ENCODE measurements around the gene KRIT1. TPM values are rescaled to one million over a fixed set of nuclear protein-coding genes. Genes with fewer than 3 reads are reported as not detected.
"Not testable (repeated sequence)": the region's sequence is repeated elsewhere in the genome, so short reads cannot be mapped to it uniquely, and the experiment has no call there.

Gene KRIT1
- total RNA-seq, 1 donor from 2014 or later = 43.6 TPM

DNA sequence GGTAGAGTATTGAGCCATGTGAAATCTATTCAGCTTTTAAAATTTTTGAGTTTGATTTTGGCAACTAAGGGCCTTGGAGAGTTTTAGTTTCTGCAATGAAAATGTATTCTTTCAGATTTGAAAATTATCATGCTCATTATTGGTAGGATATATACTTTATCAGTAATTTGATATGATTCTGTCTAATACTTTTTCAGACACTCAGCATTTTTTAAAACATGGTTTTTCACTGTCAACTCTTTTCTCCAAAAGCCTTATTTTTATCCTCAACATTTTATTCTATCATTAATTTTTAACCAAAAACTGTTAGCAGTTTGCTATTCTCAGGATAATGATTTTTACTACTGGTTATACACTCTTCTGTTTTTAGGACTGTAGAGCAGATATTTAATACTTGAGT is 4.9 kb upstream of the KRIT1 start:
- intact Hi-C loops (cut with micrococcal nuclease) = no loop called here

DNA sequence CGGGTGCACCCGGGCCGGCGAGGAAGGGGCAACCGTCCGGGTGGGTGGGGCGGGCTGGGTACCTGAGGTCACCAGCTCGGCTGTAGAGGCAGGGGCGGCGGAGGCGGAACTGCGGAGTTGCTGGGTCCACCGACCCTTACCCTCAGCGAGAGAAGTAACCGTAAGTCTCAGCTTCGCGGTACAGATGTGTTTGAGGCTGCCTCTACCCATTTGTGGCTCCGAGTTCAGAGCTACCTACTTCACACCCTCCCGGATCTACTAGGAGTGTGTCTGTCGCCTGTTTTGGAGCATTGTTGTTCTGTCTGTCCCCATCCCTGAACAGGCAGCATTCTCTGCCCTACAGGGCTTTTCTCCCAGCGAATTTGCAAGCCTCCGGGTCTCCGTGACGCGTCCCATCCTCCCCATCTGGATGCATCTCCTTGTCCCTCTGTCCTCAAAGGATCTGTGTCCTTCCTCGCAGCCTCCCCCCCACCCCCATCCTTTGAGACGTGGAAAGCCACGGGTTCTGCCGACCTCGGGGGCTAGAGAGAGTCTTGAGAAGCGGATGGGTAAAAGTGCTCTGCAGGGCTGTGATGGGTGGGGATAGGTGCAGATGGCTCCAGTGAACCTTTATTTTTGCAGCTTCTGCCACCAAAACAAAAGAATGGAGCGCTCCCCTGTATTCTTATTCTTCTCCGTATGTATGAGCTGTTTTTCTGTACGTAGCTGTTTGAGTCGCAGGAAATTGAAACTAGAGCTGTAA is 817 bp upstream of the KRIT1 start:
- intact Hi-C loops (cut with micrococcal nuclease) = loop anchor here (1.0 to 5.0 kb wide), 6 partner anchors 48 to 986 kb away; partner anchors contain the start of genes LRRD1, MTERF1, PEX1 and RBM48

DNA sequence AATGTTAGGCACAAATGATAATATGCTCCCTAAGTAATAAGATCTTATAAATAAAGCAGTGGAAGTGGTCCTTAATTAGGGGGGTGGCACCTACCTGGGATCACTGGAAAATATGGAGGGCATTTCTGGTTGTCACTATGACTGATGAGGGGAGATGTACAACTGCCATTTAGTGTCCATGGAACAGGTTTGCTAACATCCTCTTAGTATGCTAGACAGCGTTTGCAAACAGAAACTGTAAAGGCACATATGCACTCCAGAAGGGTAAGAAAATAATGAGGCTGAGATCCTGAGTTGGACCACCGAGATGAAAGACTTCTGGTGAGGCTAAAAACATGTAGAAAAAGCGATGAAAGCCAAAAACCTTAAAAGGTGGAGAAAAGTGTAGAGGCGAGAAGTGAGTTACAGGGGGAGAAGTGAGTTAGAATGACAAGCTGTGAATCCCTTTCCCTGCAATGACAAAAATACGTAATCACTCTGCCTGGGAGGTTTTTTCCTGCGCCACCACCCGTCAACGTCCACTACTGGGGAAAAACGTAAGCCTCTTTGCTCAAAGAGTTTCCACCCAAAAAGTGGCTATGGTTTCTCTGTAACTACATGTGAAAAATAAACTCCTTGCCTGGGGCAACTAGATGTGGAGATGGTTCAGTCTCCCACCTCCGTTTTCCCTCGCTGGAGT is 767 bp downstream of the KRIT1 start:
- intact Hi-C loops (cut with micrococcal nuclease) = loop anchor here (1.0 to 5.0 kb wide), 5 partner anchors 111 to 987 kb away; partner anchors contain the start of genes AKAP9, CYP51A1, GATAD1 and VPS50

DNA sequence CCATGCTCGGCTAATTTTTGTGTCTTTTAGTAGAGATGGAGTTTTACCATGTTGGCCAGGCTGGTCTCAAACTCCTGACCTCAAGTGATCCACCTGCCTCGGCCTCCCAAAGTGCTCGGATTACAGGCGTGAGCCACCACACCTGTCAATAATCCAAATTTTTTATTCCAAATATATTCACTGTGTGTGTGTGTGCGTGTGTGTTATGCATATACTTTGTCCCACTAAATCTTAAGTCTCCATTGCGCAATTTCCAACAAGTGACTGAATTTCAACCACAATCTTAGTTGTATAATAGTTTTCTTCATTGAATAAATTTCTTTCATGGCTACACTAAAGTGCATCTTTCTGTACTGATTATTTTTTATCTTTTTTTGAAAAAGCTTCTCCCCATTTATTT is 2.7 kb downstream of the KRIT1 start:
- intact Hi-C loops (cut with micrococcal nuclease) = no loop called here

DNA sequence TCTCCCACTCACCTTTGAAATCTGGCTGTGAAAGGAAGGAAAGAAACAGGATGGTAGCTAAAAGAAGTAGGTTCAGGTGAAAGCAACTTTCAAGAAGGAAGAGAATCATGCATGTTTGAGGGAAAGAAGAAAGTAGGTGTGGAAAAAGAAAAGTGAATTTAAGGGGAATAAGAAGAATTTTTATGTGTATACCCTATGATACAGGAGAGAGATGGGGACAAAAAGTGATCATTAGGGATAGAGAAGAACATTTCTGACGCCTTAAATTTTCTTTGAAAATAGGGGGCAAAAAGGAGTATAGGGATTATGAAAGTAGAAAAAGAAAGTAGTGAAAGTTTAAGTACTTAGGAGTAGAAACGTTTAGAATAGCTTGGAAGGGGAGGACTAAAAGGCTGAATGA is 15.2 kb downstream of the KRIT1 start:
- intact Hi-C loops (cut with micrococcal nuclease) = no loop called here

DNA sequence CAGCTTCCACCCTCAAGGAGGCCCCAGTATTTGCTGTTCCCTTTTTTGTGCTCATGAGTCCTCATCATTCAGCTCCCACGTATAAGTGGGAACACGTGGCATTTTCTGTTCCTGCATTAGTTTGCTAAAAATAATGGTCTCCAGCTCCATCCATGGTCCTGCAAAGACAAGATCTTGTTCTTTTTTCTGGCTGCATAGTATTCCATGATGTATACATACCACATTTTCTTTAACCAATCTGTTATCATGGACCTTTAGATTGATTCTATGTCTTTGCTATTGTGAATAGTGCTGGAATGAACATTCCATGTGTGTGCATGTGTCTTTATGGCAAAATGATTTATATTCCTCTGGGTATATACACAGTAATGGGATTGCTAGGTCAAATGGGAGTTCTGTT is 17.0 kb downstream of the KRIT1 start:
- intact Hi-C loops (cut with micrococcal nuclease) = no loop called here

DNA sequence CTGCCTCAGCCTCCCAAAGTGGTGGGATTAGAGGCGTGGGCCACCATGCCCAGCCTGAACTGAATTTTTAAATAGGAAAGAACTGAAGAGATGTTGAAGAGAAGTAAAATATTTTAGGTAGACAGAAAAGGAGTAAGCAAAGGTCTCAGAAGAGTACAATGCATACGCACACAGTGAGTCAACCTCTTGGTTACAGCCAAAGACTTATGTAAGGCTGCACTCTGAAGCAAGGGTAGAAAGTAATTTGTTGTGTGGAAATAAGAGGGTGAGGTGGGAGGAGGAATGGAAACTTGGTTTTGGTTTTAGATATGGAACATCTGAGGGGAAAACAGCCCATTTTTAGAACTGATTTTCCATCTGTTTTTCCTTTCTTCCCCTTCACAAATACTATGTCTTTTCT is 17.6 kb downstream of the KRIT1 start:
- intact Hi-C loops (cut with micrococcal nuclease) = no loop called here

DNA sequence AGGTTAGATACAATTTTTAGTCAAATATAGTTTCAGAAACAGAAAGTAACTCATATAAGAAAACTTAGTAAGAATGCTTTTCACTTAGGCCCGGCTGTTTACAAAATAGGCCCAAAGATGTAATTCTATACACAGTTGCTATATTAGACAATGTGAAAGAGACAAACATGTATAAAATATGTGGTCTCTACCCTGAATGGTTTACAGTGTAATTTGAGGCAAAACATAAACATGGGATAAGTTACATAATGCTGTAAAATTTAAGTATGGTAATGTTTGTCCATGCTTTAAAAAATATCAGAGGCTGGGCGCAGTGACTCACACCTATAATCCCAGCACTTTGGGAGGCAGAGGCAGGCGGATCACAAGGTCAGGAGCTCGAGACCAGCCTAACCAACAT is 18.7 kb downstream of the KRIT1 start:
- intact Hi-C loops (cut with micrococcal nuclease) = no loop called here

DNA sequence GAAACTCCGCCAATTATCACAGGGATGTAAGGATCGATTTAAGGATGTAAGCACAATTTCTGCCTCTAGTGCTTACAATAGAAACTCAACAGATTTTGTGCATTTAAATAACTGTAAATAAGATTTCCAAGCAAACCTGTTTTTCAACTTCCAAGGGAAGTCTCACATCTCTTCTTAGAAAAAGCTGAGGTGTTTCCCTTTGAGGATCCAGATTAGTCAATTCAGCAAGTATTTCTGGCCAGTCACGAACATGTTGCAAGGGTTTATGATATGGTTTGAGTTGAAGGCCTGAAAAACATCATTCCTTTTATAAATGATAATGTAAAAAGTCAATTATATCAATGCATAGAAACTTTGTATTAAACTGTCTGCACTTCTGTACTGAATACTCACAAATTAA is 23.9 kb downstream of the KRIT1 start:
- intact Hi-C loops (cut with micrococcal nuclease) = no loop called here

DNA sequence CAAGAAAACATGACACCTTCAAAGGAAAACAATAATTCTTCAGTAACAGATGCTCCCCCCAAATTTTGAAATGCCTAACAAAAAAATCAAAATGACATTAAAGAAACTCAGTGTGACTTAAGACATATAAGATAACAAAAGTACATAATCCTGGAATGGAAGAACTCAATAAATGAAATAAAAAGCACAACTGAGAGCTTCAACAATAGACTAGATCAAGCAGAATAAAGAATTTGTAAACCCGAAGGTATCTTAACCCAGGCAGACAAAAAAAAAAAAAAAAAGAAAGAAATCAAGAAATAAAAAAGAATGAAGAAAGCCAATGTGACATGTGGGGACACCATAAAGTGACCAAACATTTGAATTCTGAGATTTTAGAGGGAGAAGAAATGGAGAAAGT is 39.0 kb downstream of the KRIT1 start:
- intact Hi-C loops (cut with micrococcal nuclease) = no loop called here

DNA sequence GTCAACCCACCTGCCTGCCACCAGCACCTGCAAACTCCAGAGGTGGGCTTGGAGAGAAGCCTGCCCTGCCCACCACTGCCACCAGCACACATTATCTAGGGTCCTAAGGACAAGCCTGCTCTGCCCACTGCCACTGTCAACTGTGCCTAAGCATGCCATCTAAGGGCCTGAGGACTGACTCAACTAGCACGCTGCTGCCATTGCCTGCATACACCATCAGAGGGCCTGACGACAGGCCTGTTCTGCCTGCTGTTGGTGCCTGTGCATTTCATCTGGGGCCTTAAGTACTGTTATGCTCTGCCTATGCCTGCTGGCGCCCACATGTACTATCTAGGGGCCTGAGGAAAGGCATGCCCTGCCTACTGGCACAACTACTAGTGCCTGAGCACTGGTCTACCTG is 39.7 kb downstream of the KRIT1 start:
- intact Hi-C loops (cut with micrococcal nuclease) = no loop called here

DNA sequence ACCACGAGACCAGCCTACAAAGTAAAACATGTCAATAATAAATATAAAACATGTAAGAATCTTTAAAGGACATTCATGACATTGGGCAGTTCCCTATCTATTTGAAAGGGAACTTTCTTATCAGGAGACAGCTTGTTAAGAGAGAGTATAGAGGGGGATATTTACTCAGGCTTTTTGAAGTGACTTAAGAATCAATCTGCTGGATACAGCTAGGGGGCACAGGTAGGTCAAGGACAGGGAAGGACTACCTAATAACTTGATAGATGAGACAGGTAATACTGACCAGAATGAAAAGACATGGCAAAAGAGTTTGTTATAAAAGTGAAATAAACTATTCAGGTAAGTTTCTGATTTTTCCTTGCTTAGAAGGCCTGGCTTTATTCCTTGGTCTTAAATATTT is 44.9 kb downstream of the KRIT1 start:
- intact Hi-C loops (cut with micrococcal nuclease) = no loop called here

DNA sequence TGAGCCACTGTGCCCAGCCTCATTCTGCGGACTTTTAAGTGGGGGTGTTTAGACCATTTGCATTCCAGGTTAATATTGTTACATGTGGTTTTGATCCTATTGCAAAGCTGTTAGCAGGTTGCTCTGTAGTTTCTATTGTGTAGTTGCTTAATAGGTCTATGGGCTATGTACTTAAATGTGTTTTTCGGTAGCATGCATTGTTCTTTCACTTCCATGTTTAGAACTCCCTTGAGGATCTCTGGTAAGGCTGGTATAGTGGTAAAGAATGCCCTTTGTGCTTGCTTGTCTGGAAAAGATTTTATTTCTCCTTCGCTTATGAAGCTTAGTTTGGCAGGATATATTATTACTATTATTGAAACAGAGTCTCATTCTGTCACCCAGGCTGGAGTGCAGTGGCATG is 53.4 kb downstream of the KRIT1 start:
- intact Hi-C loops (cut with micrococcal nuclease) = no loop called here

DNA sequence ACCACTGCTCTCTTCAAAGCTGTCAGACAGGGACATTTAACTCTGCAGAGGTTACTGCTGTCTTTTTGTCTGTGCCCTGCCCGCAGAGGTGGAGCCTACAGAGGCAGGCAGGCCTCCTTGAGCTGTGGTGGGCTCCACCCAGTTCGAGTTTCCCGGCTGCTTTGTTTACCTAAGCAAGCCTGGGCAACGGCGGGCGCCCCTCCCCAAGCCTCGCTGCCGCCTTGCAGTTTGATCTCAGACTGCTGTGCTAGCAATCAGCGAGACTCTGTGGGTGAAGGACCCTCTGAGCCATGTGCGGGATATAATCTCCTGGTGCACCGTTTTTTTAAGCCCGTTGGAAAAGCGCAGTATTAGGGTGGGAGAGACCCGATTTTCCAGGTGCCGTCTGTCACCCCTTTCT is 56.5 kb downstream of the KRIT1 start:
- intact Hi-C loops (cut with micrococcal nuclease) = not testable (repeated sequence)

DNA sequence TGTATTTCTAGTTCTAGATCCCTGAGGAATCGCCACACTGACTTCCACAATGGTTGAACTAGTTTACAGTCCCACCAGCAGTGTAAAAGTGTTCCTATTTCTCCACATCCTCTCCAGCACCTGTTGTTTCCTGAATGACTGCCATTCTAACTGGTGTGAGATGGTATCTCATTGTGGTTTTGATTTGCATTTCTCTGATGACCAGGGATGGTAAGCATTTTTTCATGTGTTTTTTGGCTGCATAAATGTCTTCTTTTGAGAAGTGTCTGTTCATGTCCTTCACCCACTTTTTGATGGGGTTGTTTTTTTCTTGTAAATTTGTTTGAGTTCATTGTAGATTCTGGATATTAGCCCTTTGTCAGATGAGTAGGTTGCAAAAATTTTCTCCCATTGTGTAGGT is 61.4 kb downstream of the KRIT1 start:
- intact Hi-C loops (cut with micrococcal nuclease) = not testable (repeated sequence)

DNA sequence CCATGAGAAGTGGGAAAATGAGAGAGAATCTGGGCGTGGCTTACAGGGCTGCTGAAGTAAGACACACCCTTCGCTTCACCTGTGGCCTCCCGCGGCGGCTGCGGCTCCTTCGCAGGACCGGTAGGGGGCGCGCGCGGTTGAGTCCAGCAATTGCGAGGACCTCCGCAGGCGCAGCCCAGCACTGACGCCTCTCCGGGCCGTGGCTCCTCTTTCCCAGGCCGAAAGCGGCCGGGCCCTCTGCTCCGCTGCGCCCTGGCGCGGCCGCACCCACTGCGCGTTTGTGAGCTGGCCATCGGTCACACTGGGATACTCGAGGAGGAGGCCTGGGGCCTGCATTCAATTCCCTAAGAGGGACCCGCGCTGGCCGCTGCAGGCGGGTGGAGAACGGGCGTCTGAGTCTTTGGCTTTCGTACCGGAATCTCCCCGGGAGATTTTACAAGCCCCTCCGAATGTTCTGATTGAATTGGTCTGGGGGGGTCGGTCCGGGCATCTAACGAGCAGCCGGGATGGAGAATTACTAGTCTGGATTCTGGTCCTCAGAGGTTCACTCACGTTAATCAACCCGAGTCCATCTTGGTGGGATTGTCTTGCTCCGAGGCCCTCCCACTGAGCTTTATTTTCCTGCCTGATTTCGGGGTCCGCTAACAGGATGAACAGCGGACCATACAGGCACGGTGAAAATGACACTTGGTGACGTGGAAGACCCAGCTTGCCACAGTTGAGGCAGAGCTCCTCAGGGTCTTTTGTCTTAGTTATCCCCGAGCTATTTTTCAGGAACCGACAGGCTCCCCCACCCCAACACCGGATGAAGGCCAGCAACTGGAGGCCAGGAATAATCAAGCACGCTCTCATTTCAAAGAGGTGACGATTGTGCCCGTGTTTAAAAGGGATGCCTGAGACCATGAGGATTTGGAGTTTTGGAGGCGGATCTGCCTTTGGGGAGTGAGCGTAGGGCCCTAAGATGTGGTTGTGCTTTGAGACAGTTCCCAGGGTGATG is 66.5 kb downstream of the KRIT1 start, which contains the start of gene LRRD1:
LRRD1 (minus strand) TSS at position 215 of the 997 bp plus-strand sequence. CDS start 13,940 bp downstream, outside the sequence.
- intact Hi-C loops (cut with micrococcal nuclease) = loop anchor here (1.0 to 5.0 kb wide), 6 partner anchors 38 to 298 kb away; partner anchors contain the start of genes CYP51A1, GATAD1 and MTERF1

DNA sequence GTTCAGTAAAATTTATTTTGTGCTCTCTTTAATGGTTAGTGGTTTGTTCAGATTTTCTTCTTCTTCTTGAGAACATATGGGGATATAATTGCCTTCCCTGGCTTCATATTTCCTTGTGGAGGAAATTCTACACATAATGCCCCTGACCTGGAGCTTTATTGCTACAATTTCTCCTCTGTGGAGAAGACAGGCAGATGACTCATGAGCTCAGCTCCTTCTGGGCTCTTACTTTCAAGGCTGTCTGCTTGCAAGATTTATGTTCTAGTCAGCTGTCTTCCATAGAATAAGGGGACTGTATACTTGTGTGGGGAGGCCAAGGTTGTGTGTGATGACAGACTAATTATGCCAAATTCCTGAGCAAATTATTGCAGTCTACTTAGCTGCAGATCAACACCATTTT is 68.4 kb downstream of the KRIT1 start:
- intact Hi-C loops (cut with micrococcal nuclease) = loop anchor here (5.0 kb wide), 1 partner anchor 40 kb away; no protein-coding TSS in a partner anchor

DNA sequence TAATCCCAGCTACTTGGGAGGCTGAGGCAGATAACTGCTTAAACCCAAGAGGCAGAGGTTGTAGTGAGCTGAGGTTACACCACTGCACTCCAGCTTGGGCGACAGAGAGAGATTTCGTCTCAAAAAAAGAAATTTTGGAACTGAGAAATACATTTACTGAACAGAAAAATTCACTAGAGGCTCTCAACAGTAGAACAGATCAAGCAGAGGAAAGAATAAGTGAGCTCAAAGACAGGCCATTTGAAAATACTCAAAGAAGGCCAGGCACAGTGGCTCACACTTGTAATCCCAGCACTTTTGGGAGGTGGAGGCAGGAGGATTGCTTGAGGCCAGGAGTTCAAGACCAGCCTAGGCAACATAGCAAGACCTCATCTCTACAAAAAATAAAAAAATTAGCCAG is 76.2 kb downstream of the KRIT1 start:
- intact Hi-C loops (cut with micrococcal nuclease) = not testable (repeated sequence)

DNA sequence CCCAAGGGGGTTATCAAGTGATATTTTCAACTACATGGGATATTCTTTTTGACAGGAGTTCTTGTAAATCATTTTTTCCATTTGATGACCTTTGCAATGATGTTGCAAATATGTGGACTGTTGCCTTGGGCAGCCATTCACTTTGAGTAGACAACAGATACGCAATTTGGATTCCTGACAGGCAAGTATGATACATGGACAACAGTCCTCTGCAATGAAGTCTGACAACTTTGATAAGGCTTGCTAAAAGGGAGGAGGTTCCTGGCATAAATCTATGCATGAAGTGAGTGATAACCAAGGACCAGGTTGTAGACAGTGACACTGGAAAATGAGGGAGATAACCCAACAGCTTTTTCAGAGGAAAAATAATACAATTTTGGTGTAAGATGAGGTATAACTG is 84.4 kb downstream of the KRIT1 start:
- intact Hi-C loops (cut with micrococcal nuclease) = no loop called here

DNA sequence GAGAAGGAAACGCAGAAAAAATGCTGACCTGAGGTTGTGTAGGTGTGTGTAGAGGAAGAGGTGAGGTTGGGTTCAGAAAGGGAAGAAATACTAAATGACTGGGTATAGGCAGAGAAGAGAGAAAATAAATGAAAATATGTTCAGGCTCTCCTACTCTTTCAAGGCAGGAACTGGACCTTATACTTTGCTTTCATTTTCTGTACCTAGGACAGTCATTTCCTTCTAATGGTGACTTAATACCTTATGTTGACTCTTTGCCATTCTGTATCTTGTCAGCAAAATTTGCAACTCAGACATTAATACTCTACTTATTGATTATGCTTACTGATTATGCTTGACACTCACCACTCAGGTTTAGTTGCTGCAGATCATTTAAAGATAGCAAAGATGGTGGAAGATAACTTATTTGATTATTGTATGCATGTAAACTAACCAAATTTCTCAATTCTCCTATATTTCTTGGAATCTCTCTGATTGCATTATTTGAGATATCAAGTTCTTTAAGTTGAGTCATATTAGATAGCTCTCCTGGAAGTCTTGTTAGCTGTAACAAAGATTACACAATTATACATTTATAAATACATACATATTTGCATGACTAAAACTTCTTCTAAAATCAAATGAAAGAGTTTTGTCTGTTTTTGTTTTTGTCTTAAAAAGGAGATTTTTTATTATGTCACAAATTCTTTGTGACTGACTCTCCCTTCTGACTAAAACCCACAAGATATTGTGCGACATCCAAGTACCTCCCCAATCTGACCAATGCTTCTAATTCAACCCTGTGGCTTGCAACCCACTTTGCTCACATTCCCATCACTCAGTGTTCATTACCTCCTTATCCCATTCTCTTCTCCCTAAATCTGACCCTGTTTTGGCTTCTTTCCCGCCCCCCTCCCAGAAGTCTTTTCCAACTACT is 86.8 kb downstream of the KRIT1 start:
- intact Hi-C loops (cut with micrococcal nuclease) = no loop called here
